Lung (tissue), 12 donors: ENCODE measurements around the gene HS6ST2. TPM values are rescaled to one million over a fixed set of nuclear protein-coding genes. Genes with fewer than 3 reads are reported as not detected.

Source experiments
- ATAC-seq: fragments of 200-7000 bp; cut with Tn5 transposase; one replicate; pipeline ENCODE4 v1.9.1; 2020; ENCODE audit warnings: moderate number of reproducible peaks; ENCODE audit not compliant: insufficient read depth, low FRiP score
- DNase-seq, 3 donors: peaks; one replicate each; pipeline ENCODE4 v3.0.0-alpha.2; 2013 to 2017
- H3K27ac ChIP-seq, 2 donors: one replicate each; pipeline ENCODE4 v1.5.1; 2013; ENCODE audit warnings: mild to moderate bottlenecking in 2 of 2, moderate library complexity in 2 of 2, control low read depth in 1 of 2, inconsistent platforms in 1 of 2, low read depth in 1 of 2, low read length in 1 of 2
- H3K27me3 ChIP-seq, 3 donors: one replicate each; pipeline ENCODE4 v1.5.1; 2013; ENCODE audit warnings: low read length in 2 of 3; ENCODE audit not compliant: control insufficient read depth in 3 of 3, insufficient read depth in 3 of 3
- H3K36me3 ChIP-seq, 4 donors: one replicate each; pipeline ENCODE4 v1.5.1; 2013; ENCODE audit warnings: low read length in 4 of 4, mild to moderate bottlenecking in 1 of 4, moderate library complexity in 1 of 4; ENCODE audit not compliant: control insufficient read depth in 4 of 4, insufficient read depth in 4 of 4
- H3K4me1 ChIP-seq, 5 donors: one replicate each; pipeline ENCODE4 v1.5.1; 2013; ENCODE audit warnings: low read length in 5 of 5, mild to moderate bottlenecking in 2 of 5, moderate library complexity in 1 of 5; ENCODE audit not compliant: control insufficient read depth in 5 of 5, insufficient read depth in 5 of 5
- H3K4me3 ChIP-seq: one replicate; pipeline ENCODE4 v1.5.1; 2013; ENCODE audit warnings: mild to moderate bottlenecking, control low read depth, moderate library complexity
- H3K9ac ChIP-seq, 2 donors: one replicate each; pipeline ENCODE4 v1.5.1; 2013; ENCODE audit warnings: low read length in 2 of 2, control low read depth in 1 of 2; ENCODE audit not compliant: insufficient read depth in 1 of 2
- H3K9me3 ChIP-seq, 4 donors: one replicate each; pipeline ENCODE4 v1.5.1; 2013; ENCODE audit warnings: low read length in 3 of 4, mild to moderate bottlenecking in 1 of 4, moderate library complexity in 1 of 4; ENCODE audit not compliant: control insufficient read depth in 4 of 4, insufficient read depth in 3 of 4
- WGBS, 2 donors: extraction: QIAGEN DNeasy Blood & Tissue Kit; methylation state at CpG; one replicate each; pipeline ENCODE4 v1.1.7; 2013; 5-methylcytosine and 5-hydroxymethylcytosine counted together
- polyA plus RNA-seq, 2 donors: library from polyadenylated mRNA; stranded (reverse); fragments of 200-250 nt; gene quantifications; one replicate each; pipeline ENCODE4 v1.2.1, GENCODE V29; 2013
- total RNA-seq, 2 donors: library from RNA; depleted of rRNA in 1 of 2; stranded (reverse); fragments of >200 nt in 1 of 2; gene quantifications; one replicate each; pipeline ENCODE4 v1.2.1, GENCODE V29; 2014 to 2021
- TF ChIP-seq, protein P1 (sequence below): IDR thresholded peaks from 2 replicates; pipeline ENCODE4 v1.5.1; 2012; ENCODE audit warnings: mild to moderate bottlenecking; ENCODE audit errors: control extremely low read depth, extremely low read depth
- donor health status: control.
- donor health status: control.
- donor health status: Bipolar disorder and iron deficiency.
- donor health status: healthy.
- donor health status: DM: yes; HTN: yes; CAD: no.

Gene HS6ST2
- total and polyA plus RNA-seq, 4 donors = 0.28 to 14.3 (median 2.2) TPM

- H3K27ac ChIP-seq = no peak overlapping the region
- peak; percentile 9 for ATAC-seq
- TF ChIP-seq, protein P1, sequence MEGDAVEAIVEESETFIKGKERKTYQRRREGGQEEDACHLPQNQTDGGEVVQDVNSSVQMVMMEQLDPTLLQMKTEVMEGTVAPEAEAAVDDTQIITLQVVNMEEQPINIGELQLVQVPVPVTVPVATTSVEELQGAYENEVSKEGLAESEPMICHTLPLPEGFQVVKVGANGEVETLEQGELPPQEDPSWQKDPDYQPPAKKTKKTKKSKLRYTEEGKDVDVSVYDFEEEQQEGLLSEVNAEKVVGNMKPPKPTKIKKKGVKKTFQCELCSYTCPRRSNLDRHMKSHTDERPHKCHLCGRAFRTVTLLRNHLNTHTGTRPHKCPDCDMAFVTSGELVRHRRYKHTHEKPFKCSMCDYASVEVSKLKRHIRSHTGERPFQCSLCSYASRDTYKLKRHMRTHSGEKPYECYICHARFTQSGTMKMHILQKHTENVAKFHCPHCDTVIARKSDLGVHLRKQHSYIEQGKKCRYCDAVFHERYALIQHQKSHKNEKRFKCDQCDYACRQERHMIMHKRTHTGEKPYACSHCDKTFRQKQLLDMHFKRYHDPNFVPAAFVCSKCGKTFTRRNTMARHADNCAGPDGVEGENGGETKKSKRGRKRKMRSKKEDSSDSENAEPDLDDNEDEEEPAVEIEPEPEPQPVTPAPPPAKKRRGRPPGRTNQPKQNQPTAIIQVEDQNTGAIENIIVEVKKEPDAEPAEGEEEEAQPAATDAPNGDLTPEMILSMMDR = no peak
- no peaks in the 10 kb centered on the region for H3K36me3 ChIP-seq
- peaks cover 0 to 13% (median 0%) of the 10 kb centered on the region in 4 donors for H3K9me3 ChIP-seq
- H3K4me3 ChIP-seq = no peak overlapping the region
- DNase-seq = peak; percentile 56 to 63 (median 59)
- WGBS, 2 donors = 0 to 38% methylated on average over 14 to 87 of the region's 87 CpGs
- H3K9ac ChIP-seq = no peak overlapping the region
- peaks cover 0 to 15% (median 0%) of the 10 kb centered on the region in 5 donors for H3K4me1 ChIP-seq
- H3K27me3 ChIP-seq = peaks cover 16 to 26% (median 24%) of the 10 kb centered on the region in 3 donors
These were observed 978 bp downstream of the HS6ST2 start for GRCh38 chrX:132957211-132958090.

- DNase-seq (peak in 2 of 3 donors; percentile 18 to 22), ATAC-seq (peak; percentile 50)
- 1 to 36% methylated on average over 38 to 83 of the region's 83 CpGs for WGBS, 2 donors
- TF ChIP-seq, protein P1 = no peak
- peaks cover 0 to 15% (median 0%) of the 10 kb centered on the region in 5 donors for H3K4me1 ChIP-seq
- H3K36me3 ChIP-seq = no peaks in the 10 kb centered on the region
- H3K27me3 ChIP-seq = peaks cover 16 to 29% (median 24%) of the 10 kb centered on the region in 3 donors
- peaks cover 0 to 13% (median 0%) of the 10 kb centered on the region in 4 donors for H3K9me3 ChIP-seq
- H3K4me3 ChIP-seq = peak overlapping the region; percentile 1
- peak overlapping the region in 1 of 2 donors; percentile 16 for H3K9ac ChIP-seq
- no peak overlapping the region for H3K27ac ChIP-seq
These were observed 1.8 kb downstream of the HS6ST2 start for GRCh38 chrX:132956421-132957210.

DNA sequence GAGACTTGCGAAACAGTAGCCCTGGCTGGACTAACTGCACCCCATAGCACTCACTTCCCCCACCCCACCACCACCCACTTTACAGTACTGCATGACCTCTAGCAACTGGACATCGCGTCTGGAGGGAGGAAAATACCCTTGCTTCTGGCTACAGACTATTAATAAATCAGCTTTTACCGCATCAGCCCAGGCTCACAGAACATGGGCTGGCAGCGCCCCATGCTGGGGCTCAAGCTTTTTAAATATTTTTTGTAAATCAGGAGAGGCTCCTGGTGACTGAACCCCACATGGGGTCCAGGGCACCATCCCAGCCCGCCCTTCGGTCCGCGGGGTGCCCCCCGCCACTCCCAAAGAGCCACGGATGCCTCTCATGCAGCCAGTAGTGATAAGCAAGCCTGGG lies 2.7 kb downstream of the HS6ST2 start:
- peaks cover 0 to 15% (median 0%) of the 10 kb centered on the region in 5 donors for H3K4me1 ChIP-seq
- no peak overlapping the region for H3K4me3 ChIP-seq
- H3K9ac ChIP-seq = no peak overlapping the region
- H3K36me3 ChIP-seq = no peaks in the 10 kb centered on the region
- 35 to 44% methylated on average over 11 of the region's 11 CpGs for WGBS, 2 donors
- peaks cover 21 to 31% (median 23%) of the 10 kb centered on the region in 3 donors for H3K27me3 ChIP-seq
- TF ChIP-seq, protein P1 = no peak
- H3K9me3 ChIP-seq = peaks cover 0 to 13% (median 0%) of the 10 kb centered on the region in 4 donors
- ATAC-seq = no peak
- H3K27ac ChIP-seq = no peak overlapping the region
- DNase-seq = peak in 2 of 3 donors; percentile 43 to 60
